ENCODE measurements around the gene LNPK. TPM values are rescaled to one million over a fixed set of nuclear protein-coding genes. Genes with fewer than 3 reads are reported as not detected.

Gene LNPK, protein sequence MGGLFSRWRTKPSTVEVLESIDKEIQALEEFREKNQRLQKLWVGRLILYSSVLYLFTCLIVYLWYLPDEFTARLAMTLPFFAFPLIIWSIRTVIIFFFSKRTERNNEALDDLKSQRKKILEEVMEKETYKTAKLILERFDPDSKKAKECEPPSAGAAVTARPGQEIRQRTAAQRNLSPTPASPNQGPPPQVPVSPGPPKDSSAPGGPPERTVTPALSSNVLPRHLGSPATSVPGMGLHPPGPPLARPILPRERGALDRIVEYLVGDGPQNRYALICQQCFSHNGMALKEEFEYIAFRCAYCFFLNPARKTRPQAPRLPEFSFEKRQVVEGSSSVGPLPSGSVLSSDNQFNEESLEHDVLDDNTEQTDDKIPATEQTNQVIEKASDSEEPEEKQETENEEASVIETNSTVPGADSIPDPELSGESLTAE
- 22.7 and 30.3 TPM in 2 replicates for total RNA-seq
- long read RNA-seq, full-length matches to known transcripts: 37 of 49 reads
- long read RNA-seq, partial matches to known transcripts: 2 of 49 reads
- long read RNA-seq, other reads (novel, unspliced or antisense): 10 of 49 reads

DNA sequence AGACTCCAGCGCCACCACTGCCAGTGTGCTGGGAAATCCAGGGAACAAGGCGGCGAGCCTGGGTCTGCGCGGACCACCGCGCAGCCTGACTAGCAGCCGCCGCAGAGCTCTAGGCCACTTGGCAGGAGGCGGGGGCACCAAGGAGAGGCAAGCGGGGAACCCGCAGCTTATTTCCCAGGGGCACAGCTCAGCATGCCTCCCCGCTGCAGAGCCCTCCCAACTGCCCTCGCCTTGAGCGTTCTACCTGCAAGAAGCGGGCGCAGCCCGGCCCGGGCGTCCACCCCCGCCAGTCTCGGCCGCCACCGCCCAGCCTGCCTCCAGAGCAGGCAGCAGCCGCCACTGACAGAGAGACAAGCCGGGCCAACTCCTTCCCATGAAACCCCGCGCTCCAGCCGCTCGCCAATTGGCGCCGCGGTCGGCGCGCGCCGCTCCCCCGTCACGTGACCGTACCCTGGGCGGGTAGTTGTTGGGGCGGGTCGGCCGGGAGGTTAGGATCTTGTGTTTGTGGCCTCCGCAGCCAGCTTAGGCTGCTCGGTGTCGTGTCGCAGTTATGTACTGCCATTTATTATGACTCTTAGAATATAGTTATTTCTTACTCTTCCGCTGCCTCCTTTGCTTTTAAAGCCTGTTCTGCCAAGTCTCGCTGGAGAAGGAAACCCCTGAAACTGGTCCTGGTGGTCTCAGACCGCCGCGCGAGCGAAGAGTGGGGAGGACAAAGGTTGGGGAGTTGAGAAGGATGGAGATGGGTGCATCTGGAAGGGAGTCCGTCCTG, at the start of gene LNPK:
Gene LNPK (minus strand): TSS at position 352 of the 772 bp plus-strand sequence. CDS start 6,683 bp downstream, outside the sequence.
- Mint-ChIP-seq H3K27ac (peak within 1 kb of the TSS; percentile 96), H3K36me3 (ENCODE audit: insufficient read depth) (no peaks in the 10 kb centered on the region), H3K4me1 (ENCODE audit: low read depth) (peaks cover 21% of the 10 kb centered on the region), H3K9me3 (ENCODE audit: low read depth) (no peaks in the 10 kb centered on the region), H3K27me3 (peaks cover 5% of the 10 kb centered on the region), H3K4me3 (ENCODE audit: low read depth) (peak within 1 kb of the TSS; percentile 87)
- peak; percentile 83 for DNase-seq (ENCODE audit: low spot score, unreplicated experiment)
- TF ChIP-seq, protein P1, sequence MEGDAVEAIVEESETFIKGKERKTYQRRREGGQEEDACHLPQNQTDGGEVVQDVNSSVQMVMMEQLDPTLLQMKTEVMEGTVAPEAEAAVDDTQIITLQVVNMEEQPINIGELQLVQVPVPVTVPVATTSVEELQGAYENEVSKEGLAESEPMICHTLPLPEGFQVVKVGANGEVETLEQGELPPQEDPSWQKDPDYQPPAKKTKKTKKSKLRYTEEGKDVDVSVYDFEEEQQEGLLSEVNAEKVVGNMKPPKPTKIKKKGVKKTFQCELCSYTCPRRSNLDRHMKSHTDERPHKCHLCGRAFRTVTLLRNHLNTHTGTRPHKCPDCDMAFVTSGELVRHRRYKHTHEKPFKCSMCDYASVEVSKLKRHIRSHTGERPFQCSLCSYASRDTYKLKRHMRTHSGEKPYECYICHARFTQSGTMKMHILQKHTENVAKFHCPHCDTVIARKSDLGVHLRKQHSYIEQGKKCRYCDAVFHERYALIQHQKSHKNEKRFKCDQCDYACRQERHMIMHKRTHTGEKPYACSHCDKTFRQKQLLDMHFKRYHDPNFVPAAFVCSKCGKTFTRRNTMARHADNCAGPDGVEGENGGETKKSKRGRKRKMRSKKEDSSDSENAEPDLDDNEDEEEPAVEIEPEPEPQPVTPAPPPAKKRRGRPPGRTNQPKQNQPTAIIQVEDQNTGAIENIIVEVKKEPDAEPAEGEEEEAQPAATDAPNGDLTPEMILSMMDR (IDR thresholded peaks at IDR 0.05; ENCODE audit: unreplicated experiment): no peak

DNA sequence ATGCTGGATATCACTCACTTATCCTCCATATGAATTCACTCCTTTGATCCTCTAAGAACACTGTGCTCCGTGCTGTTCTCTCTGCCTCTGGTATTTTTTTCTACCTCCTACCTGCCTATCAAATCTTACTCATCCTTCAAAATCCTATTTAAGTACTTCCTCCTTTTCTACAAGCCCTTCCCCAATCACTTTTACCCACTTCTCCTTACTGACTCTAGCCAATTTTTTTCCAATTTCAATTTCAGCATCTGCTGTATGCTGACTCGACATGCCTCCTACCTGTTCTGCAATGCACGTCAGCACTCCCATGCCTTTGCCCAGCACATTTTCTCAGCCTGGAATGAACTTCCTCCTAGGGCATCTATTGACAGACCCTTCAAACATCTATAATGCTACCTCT, 37.3 kb upstream of the LNPK start:
- peaks cover 26% of the 10 kb centered on the region for H3K27me3 Mint-ChIP-seq
- H3K27ac Mint-ChIP-seq: no peak overlapping the region
- no peaks in the 10 kb centered on the region for H3K9me3 Mint-ChIP-seq (ENCODE audit: low read depth)
- no peak for DNase-seq (ENCODE audit: low spot score, unreplicated experiment)
- peaks cover 1% of the 10 kb centered on the region for H3K36me3 Mint-ChIP-seq (ENCODE audit: insufficient read depth)
- H3K4me1 Mint-ChIP-seq (ENCODE audit: low read depth): no peaks in the 10 kb centered on the region
- H3K4me3 Mint-ChIP-seq (ENCODE audit: low read depth): no peak overlapping the region
- TF ChIP-seq, protein P1 (IDR thresholded peaks at IDR 0.05; ENCODE audit: unreplicated experiment): no peak

DNA sequence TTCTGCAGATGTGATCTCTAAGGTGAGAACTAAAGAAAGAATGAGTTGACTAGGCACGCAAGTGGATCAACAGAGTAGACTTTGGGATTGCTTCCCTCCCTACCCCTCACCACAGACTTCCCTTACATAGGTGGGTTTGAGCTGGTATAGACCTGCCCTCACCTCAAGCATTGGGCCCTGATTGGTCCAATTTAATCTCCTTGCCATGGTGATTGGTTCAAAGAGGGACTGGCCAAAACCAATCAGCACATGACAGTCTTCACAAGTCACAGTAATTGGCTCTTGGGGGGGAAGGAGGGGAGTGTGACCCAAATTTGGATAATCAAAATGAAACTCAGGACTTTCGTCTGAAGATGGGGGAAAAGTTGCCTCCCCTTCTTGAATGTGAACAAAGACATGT, 36.6 kb upstream of the LNPK start:
- TF ChIP-seq, protein P1 (IDR thresholded peaks at IDR 0.05; ENCODE audit: unreplicated experiment): no peak
- Mint-ChIP-seq H3K36me3 (ENCODE audit: insufficient read depth) (peaks cover 1% of the 10 kb centered on the region), H3K9me3 (ENCODE audit: low read depth) (no peaks in the 10 kb centered on the region), H3K4me3 (ENCODE audit: low read depth) (no peak overlapping the region), H3K27ac (no peak overlapping the region), H3K4me1 (ENCODE audit: low read depth) (no peaks in the 10 kb centered on the region), H3K27me3 (peaks cover 26% of the 10 kb centered on the region)
- no peak for DNase-seq (ENCODE audit: low spot score, unreplicated experiment)

DNA sequence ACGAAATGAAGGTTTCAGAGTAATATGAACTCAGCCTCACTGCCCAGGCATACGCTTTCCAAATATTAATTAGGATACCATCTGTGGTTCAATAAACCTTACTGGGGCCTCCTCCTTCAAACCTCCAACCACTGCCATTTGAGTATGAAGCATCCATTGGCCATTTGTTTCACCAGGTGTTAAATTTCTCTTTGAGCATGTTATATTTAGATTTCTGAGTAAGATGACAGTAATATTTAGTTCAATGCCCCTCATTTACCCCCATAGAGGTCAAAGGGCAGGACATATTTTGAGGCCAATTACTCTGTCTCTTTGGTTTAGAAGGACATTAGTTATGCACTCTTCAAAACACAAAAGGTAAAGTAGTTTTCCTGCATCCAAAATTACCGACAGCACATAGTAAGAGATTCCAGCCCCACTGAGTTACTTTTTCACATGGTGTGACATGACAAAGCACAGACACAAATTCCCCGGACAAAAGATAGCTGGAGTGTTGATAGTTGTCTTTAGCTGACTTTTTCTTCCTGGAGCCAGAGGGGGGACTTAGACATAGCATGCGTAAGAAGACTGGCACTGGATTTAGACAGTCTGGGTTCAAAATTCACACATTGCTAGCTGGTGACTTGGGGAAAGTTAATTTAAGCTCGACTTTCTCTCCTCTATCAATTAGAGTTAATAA, 33.1 kb upstream of the LNPK start:
- TF ChIP-seq, protein P1 (IDR thresholded peaks at IDR 0.05; ENCODE audit: unreplicated experiment): no peak
- no peak overlapping the region for H3K27ac Mint-ChIP-seq
- no peaks in the 10 kb centered on the region for H3K4me1 Mint-ChIP-seq (ENCODE audit: low read depth)
- no peaks in the 10 kb centered on the region for H3K9me3 Mint-ChIP-seq (ENCODE audit: low read depth)
- no peak for DNase-seq (ENCODE audit: low spot score, unreplicated experiment)
- no peak overlapping the region for H3K4me3 Mint-ChIP-seq (ENCODE audit: low read depth)
- no peaks in the 10 kb centered on the region for H3K36me3 Mint-ChIP-seq (ENCODE audit: insufficient read depth)
- H3K27me3 Mint-ChIP-seq: peaks cover 23% of the 10 kb centered on the region

DNA sequence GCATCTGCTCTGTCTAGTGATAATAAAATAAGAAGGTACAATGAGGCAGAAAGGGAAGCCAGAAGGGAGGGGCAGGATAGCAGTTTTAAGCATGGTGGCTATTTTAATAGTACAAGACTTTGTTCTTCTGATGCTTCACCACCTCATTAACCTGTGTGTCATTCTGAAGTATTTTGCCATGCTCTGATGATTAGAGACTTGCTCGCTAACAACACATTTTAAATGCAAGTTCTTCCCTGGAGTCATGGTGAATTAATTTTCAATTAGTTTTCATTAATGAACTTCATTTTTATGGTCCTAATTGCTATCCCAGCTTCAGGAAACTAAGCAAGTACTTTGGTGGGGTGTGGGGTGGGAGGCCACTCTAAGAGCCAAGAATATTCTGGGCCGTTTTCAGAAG, 25.7 kb upstream of the LNPK start:
- Mint-ChIP-seq H3K27me3 (peaks cover 12% of the 10 kb centered on the region), H3K36me3 (ENCODE audit: insufficient read depth) (no peaks in the 10 kb centered on the region), H3K4me1 (ENCODE audit: low read depth) (no peaks in the 10 kb centered on the region), H3K9me3 (ENCODE audit: low read depth) (no peaks in the 10 kb centered on the region), H3K4me3 (ENCODE audit: low read depth) (no peak overlapping the region), H3K27ac (no peak overlapping the region)
- no peak for DNase-seq (ENCODE audit: low spot score, unreplicated experiment)
- TF ChIP-seq, protein P1 (IDR thresholded peaks at IDR 0.05; ENCODE audit: unreplicated experiment): no peak

Data from progenitor cell of endocrine pancreas (in vitro differentiated cells).